Memory B cell (primary cell): ENCODE measurements around the gene TARM1.
"Not testable (repeated sequence)": the region's sequence is repeated elsewhere in the genome, so short reads cannot be mapped to it uniquely, and the experiment has no call there.

Experiments
- ATAC-seq: fragments of 150-1000 bp; cut with Tn5 transposase; 2 replicates; pipeline ENCODE4 v1.10.0; 2021; ENCODE audit warnings: low read depth, mild to moderate bottlenecking, moderate library complexity
- DNase-seq, 2 donors: peaks; one replicate each; pipeline ENCODE4 v3.0.0; 2022; ENCODE audit warnings: low spot score in 2 of 2
- H3K27ac Mint-ChIP-seq: one replicate; pipeline ENCODE4 v1.8.0; 2022; ENCODE audit warnings: mild to moderate bottlenecking, moderate library complexity, mixed read lengths
- H3K27me3 Mint-ChIP-seq: one replicate; pipeline ENCODE4 v1.8.0; 2022; ENCODE audit warnings: mixed read lengths
- H3K36me3 Mint-ChIP-seq: one replicate; pipeline ENCODE4 v1.8.0; 2022; ENCODE audit warnings: mild to moderate bottlenecking, mixed read lengths
- H3K4me1 Mint-ChIP-seq: one replicate; pipeline ENCODE4 v1.8.0; 2022; ENCODE audit warnings: mixed read lengths
- H3K4me3 Mint-ChIP-seq: one replicate; pipeline ENCODE4 v1.8.0; 2022; ENCODE audit warnings: mild to moderate bottlenecking, moderate library complexity, mixed read lengths
- H3K9me3 Mint-ChIP-seq: one replicate; pipeline ENCODE4 v1.8.0; 2022; ENCODE audit warnings: mixed read lengths

TARM1 gene

GRCh38 chr19:54084410-54084809, 3.2 kb upstream of the TARM1 start:
- peaks cover 5% of the 10 kb centered on the region for H3K9me3 Mint-ChIP-seq
- H3K4me1 Mint-ChIP-seq: no peaks in the 10 kb centered on the region
- no peak for ATAC-seq
- no peak overlapping the region for H3K27ac Mint-ChIP-seq
- peaks cover 3% of the 10 kb centered on the region for H3K36me3 Mint-ChIP-seq
- H3K27me3 Mint-ChIP-seq: peaks cover 6% of the 10 kb centered on the region
- no peak overlapping the region for H3K4me3 Mint-ChIP-seq
- DNase-seq: no peak

- no peak for ATAC-seq
- no peak overlapping the region for H3K4me3 Mint-ChIP-seq
- H3K27ac Mint-ChIP-seq: no peak overlapping the region
- H3K36me3 Mint-ChIP-seq: peaks cover 3% of the 10 kb centered on the region
- no peaks in the 10 kb centered on the region for H3K4me1 Mint-ChIP-seq
- peaks cover 5% of the 10 kb centered on the region for H3K27me3 Mint-ChIP-seq
- H3K9me3 Mint-ChIP-seq: peaks cover 7% of the 10 kb centered on the region
- no peak for DNase-seq
These were observed 3.8 kb downstream of the TARM1 start for GRCh38 chr19:54077334-54077733.

GRCh38 chr19:54074851-54075250, 6.3 kb downstream of the TARM1 start:
- Mint-ChIP-seq H3K27me3 (peaks cover 5% of the 10 kb centered on the region), H3K36me3 (peaks cover 3% of the 10 kb centered on the region), H3K9me3 (peaks cover 8% of the 10 kb centered on the region), H3K27ac (no peak overlapping the region), H3K4me3 (no peak overlapping the region), H3K4me1 (no peaks in the 10 kb centered on the region)
- ATAC-seq (no peak), DNase-seq (no peak)

- Mint-ChIP-seq H3K4me1 (no peaks in the 10 kb centered on the region), H3K27me3 (peaks cover 5% of the 10 kb centered on the region), H3K9me3 (peaks cover 13% of the 10 kb centered on the region), H3K36me3 (peaks cover 1% of the 10 kb centered on the region), H3K4me3 (no peak overlapping the region), H3K27ac (no peak overlapping the region)
- no peak for ATAC-seq
- DNase-seq: no peak
These were observed 7.3 kb downstream of the TARM1 start for GRCh38 chr19:54073829-54074228.

GRCh38 chr19:54069470-54069869, 11.7 kb downstream of the TARM1 start:
- H3K9me3 Mint-ChIP-seq: peaks cover 17% of the 10 kb centered on the region
- no peak overlapping the region for H3K27ac Mint-ChIP-seq
- peaks cover 2% of the 10 kb centered on the region for H3K4me1 Mint-ChIP-seq
- H3K27me3 Mint-ChIP-seq: peaks cover 4% of the 10 kb centered on the region
- no peak for ATAC-seq
- no peak overlapping the region for H3K4me3 Mint-ChIP-seq
- H3K36me3 Mint-ChIP-seq: peaks cover 5% of the 10 kb centered on the region
- no peak for DNase-seq

GRCh38 chr19:54063350-54064116, 17.6 kb downstream of the TARM1 start, which contains the start of gene VSTM1:
TSS of gene VSTM1 (minus strand) at chr19:54063897. CDS start at chr19:54063777, 120 bp downstream.
- Mint-ChIP-seq H3K4me1 (peaks cover 2% of the 10 kb centered on the region), H3K27me3 (peaks cover 7% of the 10 kb centered on the region), H3K4me3 (no peak within 1 kb of the TSS), H3K36me3 (peaks cover 4% of the 10 kb centered on the region), H3K9me3 (peaks cover 8% of the 10 kb centered on the region), H3K27ac (no peak within 1 kb of the TSS)
- DNase-seq (no peak), ATAC-seq (no peak)

GRCh38 chr19:54062643-54063042, 18.5 kb downstream of the TARM1 start:
- Mint-ChIP-seq H3K36me3 (peaks cover 4% of the 10 kb centered on the region), H3K4me1 (peaks cover 2% of the 10 kb centered on the region), H3K27me3 (peaks cover 7% of the 10 kb centered on the region), H3K9me3 (peaks cover 8% of the 10 kb centered on the region), H3K4me3 (no peak overlapping the region), H3K27ac (no peak overlapping the region)
- no peak for ATAC-seq
- no peak for DNase-seq

- no peaks in the 10 kb centered on the region for H3K27me3 Mint-ChIP-seq
- peaks cover 11% of the 10 kb centered on the region for H3K9me3 Mint-ChIP-seq
- H3K4me1 Mint-ChIP-seq: no peaks in the 10 kb centered on the region
- H3K27ac Mint-ChIP-seq: no peak overlapping the region
- DNase-seq (no peak), ATAC-seq (no peak)
- no peak overlapping the region for H3K4me3 Mint-ChIP-seq
- H3K36me3 Mint-ChIP-seq: no peaks in the 10 kb centered on the region
These were observed 33.5 kb downstream of the TARM1 start for GRCh38 chr19:54047616-54048015.

- peaks cover 12% of the 10 kb centered on the region for H3K9me3 Mint-ChIP-seq
- no peak overlapping the region for H3K4me3 Mint-ChIP-seq
- H3K27me3 Mint-ChIP-seq: no peaks in the 10 kb centered on the region
- ATAC-seq: no peak
- no peak overlapping the region for H3K27ac Mint-ChIP-seq
- no peak for DNase-seq
- H3K4me1 Mint-ChIP-seq: no peaks in the 10 kb centered on the region
- H3K36me3 Mint-ChIP-seq: no peaks in the 10 kb centered on the region
These were observed 35.4 kb downstream of the TARM1 start for GRCh38 chr19:54045771-54046170.

GRCh38 chr19:54042989-54043388, 38.2 kb downstream of the TARM1 start:
- no peaks in the 10 kb centered on the region for H3K36me3 Mint-ChIP-seq
- no peaks in the 10 kb centered on the region for H3K4me1 Mint-ChIP-seq
- no peak overlapping the region for H3K4me3 Mint-ChIP-seq
- DNase-seq: no peak
- H3K27ac Mint-ChIP-seq: no peak overlapping the region
- peaks cover 8% of the 10 kb centered on the region for H3K9me3 Mint-ChIP-seq
- peaks cover 1% of the 10 kb centered on the region for H3K27me3 Mint-ChIP-seq
- ATAC-seq: no peak

- Mint-ChIP-seq H3K27me3 (peaks cover 1% of the 10 kb centered on the region), H3K4me1 (no peaks in the 10 kb centered on the region), H3K36me3 (no peaks in the 10 kb centered on the region), H3K4me3 (no peak overlapping the region), H3K9me3 (peaks cover 11% of the 10 kb centered on the region), H3K27ac (no peak overlapping the region)
- no peak for ATAC-seq
- no peak for DNase-seq
These were observed 39.1 kb downstream of the TARM1 start for GRCh38 chr19:54041969-54042606.

- no peak overlapping the region for H3K27ac Mint-ChIP-seq
- H3K4me3 Mint-ChIP-seq: no peak overlapping the region
- DNase-seq: no peak
- H3K36me3 Mint-ChIP-seq: no peaks in the 10 kb centered on the region
- H3K9me3 Mint-ChIP-seq: peaks cover 6% of the 10 kb centered on the region
- H3K27me3 Mint-ChIP-seq: peaks cover 1% of the 10 kb centered on the region
- no peak for ATAC-seq
- no peaks in the 10 kb centered on the region for H3K4me1 Mint-ChIP-seq
These were observed 41.2 kb downstream of the TARM1 start for GRCh38 chr19:54040003-54040402.

- H3K4me3 Mint-ChIP-seq, H3K27ac Mint-ChIP-seq, H3K27me3 Mint-ChIP-seq, H3K9me3 Mint-ChIP-seq, H3K4me1 Mint-ChIP-seq, DNase-seq, H3K36me3 Mint-ChIP-seq, ATAC-seq: not testable (repeated sequence)
These were observed 44.6 kb downstream of the TARM1 start for GRCh38 chr19:54036542-54036941.

- ATAC-seq: no peak
- H3K4me3 Mint-ChIP-seq: no peak overlapping the region
- no peaks in the 10 kb centered on the region for H3K36me3 Mint-ChIP-seq
- H3K9me3 Mint-ChIP-seq: peaks cover 5% of the 10 kb centered on the region
- DNase-seq: no peak
- peaks cover 3% of the 10 kb centered on the region for H3K27me3 Mint-ChIP-seq
- H3K27ac Mint-ChIP-seq: no peak overlapping the region
- H3K4me1 Mint-ChIP-seq: no peaks in the 10 kb centered on the region
These were observed 45.7 kb downstream of the TARM1 start for GRCh38 chr19:54035215-54036178.
